ENCODE data around the gene TMEM63A.

DNA sequence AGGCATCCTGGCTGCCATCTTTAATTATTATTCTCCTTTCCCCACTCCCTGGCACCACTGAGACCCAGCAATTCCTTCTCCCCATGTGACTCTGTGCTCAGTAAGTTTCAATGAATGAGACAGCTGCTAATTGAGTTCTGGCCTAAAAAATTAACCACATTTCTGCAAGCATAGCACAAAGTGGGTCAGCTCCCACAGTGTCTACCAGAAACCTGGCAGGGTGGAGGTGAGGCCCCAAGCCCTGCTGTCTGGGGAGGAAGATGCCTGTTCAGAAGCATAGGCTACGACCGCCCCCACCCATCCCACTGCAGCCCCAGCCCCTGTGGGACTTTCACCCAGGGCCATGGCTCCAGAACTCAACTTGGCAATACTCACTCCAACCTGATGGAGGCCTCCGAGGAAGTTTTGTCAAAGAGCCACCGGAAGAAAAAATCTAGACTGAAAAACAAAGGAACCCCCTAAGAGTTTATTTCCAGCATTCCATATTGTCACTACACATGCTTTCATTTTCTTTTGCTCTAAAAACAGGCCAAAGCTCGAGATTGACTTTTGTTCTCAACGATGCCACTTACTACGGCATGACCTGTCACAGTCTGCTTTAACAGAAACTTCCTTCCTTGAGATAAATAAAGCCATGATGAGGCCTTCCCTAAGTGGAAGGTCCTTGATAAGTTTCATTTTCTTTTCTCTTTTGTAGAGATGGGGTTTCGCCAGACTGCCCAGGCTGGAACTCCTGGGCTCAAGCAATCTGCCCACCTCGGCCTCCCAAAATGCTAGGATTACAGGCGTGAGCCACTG is 26.5 kb downstream of the TMEM63A start:
- no peak for TF ChIP-seq EZH2 (IDR thresholded peaks at IDR 0.05; ENCODE audit: insufficient read depth, poor library complexity, severe bottlenecking)
- no peak for TF ChIP-seq EZH2phosphoT487 (IDR thresholded peaks at IDR 0.05; ENCODE audit: insufficient read depth, low read depth)
